HFFc6 (cell line): ENCODE measurements around the gene TEKT3. TPM values are rescaled to one million over a fixed set of nuclear protein-coding genes. Genes with fewer than 3 reads are reported as not detected.
A peak's percentile ranks its signal among the peaks of the same experiment; 100 is the strongest.

Source experiments
- DNase-seq: peaks from one replicate; pipeline ENCODE4 v3.0.0-alpha.2; 2018
- H3K27ac Mint-ChIP-seq: 2 replicates; pipeline ENCODE4 v1.8.0; 2020; ENCODE audit warnings: mild to moderate bottlenecking, mixed read lengths
- H3K27me3 Mint-ChIP-seq: 2 replicates; pipeline ENCODE4 v1.8.0; 2021; ENCODE audit warnings: mild to moderate bottlenecking, moderate library complexity, mixed read lengths; ENCODE audit not compliant: insufficient read depth
- H3K36me3 Mint-ChIP-seq: 2 replicates; pipeline ENCODE4 v1.8.0; 2021; ENCODE audit warnings: low read depth, mixed read lengths
- H3K4me1 Mint-ChIP-seq: 2 replicates; pipeline ENCODE4 v1.8.0; 2020; ENCODE audit warnings: low read depth, mixed read lengths
- H3K4me3 Mint-ChIP-seq: 2 replicates; pipeline ENCODE4 v1.8.0; 2020; ENCODE audit warnings: mild to moderate bottlenecking, moderate library complexity, mixed read lengths
- H3K9me3 Mint-ChIP-seq: 2 replicates; pipeline ENCODE4 v1.8.0; 2020; ENCODE audit warnings: mild to moderate bottlenecking, mixed read lengths
- total RNA-seq, 6 experiments: library from RNA; stranded (reverse); fragmentation: NEBNext Ultra II Directional; extraction: Animal tissue kit (Norgen Biotek cat#: 25700); gene quantifications; 2 replicates in 1 of 6; 3 replicates in 5 of 6; pipeline ENCODE4 v1.2.3, GENCODE V29; 2021
- TF ChIP-seq, protein P1 (sequence below): fragments of 200-600 bp; sonication (generic); IDR thresholded peaks from 2 replicates; pipeline ENCODE4 v1.5.0; 2021; ENCODE audit warnings: antibody characterized with exemption, mild to moderate bottlenecking

TEKT3 gene
- total RNA-seq, 6 experiments from 2014 or later: not detected

DNA sequence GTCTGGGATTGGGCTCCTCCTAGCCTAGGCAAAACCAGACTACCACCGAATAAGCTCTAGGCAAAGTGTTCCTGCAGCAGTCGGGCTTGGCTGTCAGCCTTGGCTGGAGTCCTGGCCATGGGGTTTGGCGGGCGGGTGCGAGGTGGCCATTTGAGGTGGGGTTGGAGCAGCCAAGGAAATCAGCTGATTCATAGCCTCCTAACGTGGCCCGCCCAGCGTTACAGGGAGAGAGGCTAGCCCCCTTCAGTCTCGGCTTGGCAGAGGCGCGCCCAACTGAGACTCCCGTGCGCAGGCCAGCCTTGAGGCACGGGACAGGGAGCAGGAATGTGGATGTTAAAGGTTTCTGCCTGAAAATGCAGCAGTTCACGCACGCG lies 78.2 kb downstream of the TEKT3 start:
- DNase-seq: peak; percentile 80
- H3K27me3 Mint-ChIP-seq: peaks cover 23% of the 10 kb centered on the region
- peak overlapping the region; percentile 96 for H3K27ac Mint-ChIP-seq
- H3K9me3 Mint-ChIP-seq: no peaks in the 10 kb centered on the region
- TF ChIP-seq, protein P1, sequence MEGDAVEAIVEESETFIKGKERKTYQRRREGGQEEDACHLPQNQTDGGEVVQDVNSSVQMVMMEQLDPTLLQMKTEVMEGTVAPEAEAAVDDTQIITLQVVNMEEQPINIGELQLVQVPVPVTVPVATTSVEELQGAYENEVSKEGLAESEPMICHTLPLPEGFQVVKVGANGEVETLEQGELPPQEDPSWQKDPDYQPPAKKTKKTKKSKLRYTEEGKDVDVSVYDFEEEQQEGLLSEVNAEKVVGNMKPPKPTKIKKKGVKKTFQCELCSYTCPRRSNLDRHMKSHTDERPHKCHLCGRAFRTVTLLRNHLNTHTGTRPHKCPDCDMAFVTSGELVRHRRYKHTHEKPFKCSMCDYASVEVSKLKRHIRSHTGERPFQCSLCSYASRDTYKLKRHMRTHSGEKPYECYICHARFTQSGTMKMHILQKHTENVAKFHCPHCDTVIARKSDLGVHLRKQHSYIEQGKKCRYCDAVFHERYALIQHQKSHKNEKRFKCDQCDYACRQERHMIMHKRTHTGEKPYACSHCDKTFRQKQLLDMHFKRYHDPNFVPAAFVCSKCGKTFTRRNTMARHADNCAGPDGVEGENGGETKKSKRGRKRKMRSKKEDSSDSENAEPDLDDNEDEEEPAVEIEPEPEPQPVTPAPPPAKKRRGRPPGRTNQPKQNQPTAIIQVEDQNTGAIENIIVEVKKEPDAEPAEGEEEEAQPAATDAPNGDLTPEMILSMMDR: no peak
- peaks cover 10% of the 10 kb centered on the region; the same call in 1 of the 2 replicates for H3K36me3 Mint-ChIP-seq
- peak overlapping the region; percentile 91 for H3K4me3 Mint-ChIP-seq
- H3K4me1 Mint-ChIP-seq: peaks cover 32% of the 10 kb centered on the region

DNA sequence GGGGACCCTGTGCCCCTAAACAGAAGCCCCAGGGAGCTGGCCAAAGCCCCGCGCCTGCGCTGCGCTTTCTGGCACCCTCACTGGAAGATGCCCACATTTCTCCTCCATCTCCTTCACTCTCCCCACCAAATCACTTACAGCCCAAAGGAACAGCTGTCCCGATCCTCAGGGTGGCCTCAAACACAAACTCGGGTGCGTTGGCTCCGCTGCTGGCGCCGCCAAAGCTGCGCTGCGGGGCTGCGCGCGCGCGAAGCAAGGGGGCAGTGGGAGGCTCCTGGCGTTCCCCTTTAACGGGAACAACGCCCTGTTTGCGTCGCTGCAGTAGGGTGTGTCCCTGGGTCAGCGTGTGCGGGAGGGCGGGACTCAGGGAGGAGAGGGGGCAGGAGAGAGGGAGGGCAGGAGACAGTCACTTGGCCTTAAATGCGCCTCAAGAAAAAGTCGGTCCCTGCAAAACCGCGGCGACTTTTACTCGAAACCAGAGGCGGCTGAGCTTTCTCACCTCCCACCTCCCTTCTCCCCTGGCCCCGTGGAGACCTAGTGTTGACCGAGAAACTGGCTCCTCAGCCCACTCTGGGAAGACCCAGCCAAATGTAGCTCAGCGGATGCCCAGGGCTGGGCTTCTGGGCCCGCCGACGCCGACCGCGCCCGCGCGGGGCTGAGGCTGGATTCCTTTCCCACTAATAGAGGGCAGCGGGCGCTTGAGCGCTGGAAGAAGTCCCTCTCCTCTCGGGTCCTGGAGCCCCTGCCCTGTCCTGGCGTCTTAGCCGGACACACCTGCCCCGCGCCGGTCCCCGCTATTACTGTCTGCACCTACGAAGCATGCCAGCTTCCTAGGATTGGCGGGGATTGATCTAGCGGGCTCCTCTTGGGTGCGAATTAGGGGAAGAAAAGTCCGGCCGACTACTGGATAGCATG lies 78.8 kb downstream of the TEKT3 start:
- TF ChIP-seq, protein P1: peak; percentile 49
- Mint-ChIP-seq H3K36me3 (peaks cover 10% of the 10 kb centered on the region; the same call in 1 of the 2 replicates), H3K27me3 (peaks cover 20% of the 10 kb centered on the region), H3K27ac (peak overlapping the region; percentile 96), H3K9me3 (no peaks in the 10 kb centered on the region), H3K4me3 (peak overlapping the region; percentile 91), H3K4me1 (peaks cover 39% of the 10 kb centered on the region)
- DNase-seq: peak; percentile 84

DNA sequence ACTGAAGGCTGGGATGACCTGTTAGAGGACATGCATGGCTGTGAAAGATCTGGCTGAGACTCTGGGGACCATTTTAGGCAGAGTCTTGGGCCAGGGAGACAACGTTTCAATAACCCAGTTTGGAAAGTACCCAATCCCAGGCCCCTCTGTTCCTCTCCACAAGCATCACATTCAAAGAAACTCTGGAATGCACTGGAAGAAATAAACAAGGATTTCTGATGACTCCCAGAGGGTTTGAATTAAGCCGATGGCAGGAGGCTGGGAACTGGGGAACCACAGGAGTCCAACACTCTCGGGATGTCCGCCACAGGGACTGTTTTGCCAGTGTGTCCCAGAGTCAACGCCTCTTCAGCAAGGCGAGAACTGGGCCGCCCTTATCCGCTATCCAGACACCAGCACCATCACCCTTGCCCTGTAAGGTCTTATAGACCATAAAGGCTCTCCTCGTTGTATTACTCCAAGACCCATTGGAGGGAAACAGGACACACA lies 79.6 kb downstream of the TEKT3 start:
- H3K36me3 Mint-ChIP-seq: peaks cover 15% of the 10 kb centered on the region
- peak overlapping the region; percentile 91 for H3K4me3 Mint-ChIP-seq
- peak; percentile 16 for DNase-seq
- H3K4me1 Mint-ChIP-seq: peaks cover 46% of the 10 kb centered on the region
- TF ChIP-seq, protein P1: no peak
- peaks cover 13% of the 10 kb centered on the region for H3K27me3 Mint-ChIP-seq
- peak overlapping the region; percentile 96 for H3K27ac Mint-ChIP-seq
- H3K9me3 Mint-ChIP-seq: no peaks in the 10 kb centered on the region

DNA sequence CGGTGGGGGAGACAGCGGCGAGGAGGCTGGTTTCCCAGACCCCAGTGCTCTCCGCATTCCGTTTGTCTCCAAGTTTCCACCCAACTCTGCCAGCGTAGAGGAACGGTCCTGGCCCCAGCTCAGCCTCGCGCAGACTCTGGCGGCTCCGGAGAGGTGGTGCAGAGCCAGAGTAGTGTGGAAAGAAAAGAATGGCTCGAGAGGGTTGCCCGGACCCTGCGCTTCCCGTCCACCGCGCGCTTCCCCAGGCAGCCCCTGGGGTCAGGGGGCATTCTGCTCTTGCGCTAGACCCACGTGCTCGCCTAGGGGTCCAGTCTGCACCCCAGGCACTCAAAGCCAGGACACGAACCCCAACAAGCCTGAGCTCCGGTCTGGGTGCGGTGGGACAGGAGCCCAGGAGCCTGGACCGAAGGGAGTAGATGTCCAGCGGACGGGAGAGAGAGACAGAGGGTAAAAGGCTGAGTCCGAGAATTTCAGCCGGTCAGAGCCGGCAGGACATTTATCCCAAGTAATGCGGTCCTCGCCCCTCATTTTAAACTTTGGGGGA lies 80.1 kb downstream of the TEKT3 start:
- H3K9me3 Mint-ChIP-seq: no peaks in the 10 kb centered on the region
- peak overlapping the region; percentile 91 for H3K4me3 Mint-ChIP-seq
- peak; percentile 60 for DNase-seq
- H3K4me1 Mint-ChIP-seq: peaks cover 51% of the 10 kb centered on the region
- peak overlapping the region; percentile 96 for H3K27ac Mint-ChIP-seq
- peaks cover 18% of the 10 kb centered on the region for H3K36me3 Mint-ChIP-seq
- peaks cover 8% of the 10 kb centered on the region for H3K27me3 Mint-ChIP-seq
- TF ChIP-seq, protein P1: no peak

DNA sequence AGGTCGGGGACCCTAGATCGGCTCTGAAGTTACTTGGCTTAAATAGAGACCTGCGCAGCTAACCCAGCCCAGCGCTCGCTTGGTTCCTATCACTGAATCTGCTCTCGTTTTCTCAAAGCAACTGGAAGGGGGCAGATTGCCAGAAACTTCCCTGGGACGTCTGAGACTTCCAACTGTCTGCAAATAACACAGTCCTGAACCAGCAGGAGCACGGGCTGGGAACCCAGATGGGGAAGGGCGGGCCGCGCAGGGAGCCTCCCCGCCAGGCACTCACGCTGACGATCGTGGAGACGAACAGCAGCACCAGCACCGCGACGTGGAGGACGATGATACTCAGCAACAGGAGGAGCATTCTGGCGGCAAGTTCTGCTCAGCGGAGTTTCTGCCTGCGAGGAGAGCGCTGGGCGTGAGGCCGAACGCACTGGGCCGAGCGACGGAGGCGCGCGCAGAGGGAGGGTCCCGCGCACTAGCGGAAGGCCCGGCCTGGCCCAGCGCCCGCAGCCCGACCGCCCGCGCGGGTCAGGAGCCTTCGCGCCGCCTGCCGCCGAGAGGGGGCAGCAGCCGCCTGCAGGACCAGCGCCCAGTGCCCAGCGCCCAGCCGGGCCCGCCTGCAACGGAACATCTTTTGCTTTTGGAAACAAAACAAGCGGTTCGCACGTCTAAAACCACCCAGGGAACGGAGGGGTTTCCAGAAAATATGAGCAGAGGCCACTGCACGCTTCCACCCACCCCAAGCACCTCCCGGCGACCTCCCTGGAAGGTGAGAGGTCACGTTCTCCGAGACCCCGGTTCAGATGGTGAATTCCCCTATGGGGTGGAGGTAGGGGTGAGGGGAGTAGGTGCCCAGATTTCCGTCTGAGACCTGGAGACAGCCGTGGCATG lies 80.8 kb downstream of the TEKT3 start:
- TF ChIP-seq, protein P1: peak; percentile 93
- Mint-ChIP-seq H3K9me3 (no peaks in the 10 kb centered on the region), H3K27ac (peak overlapping the region; percentile 96), H3K27me3 (peaks cover 3% of the 10 kb centered on the region; the same call in 1 of the 2 replicates), H3K4me3 (peak overlapping the region; percentile 91), H3K4me1 (peaks cover 58% of the 10 kb centered on the region), H3K36me3 (peaks cover 22% of the 10 kb centered on the region)
- peak; percentile 81 for DNase-seq
